ENCODE data around the gene PAXX.

PAXX gene

GRCh38 chr9:136971746-136972145 is 20.5 kb upstream of the PAXX start:
- Histone ChIP-seq H3K4me1 (ENCODE audit: control insufficient read depth, insufficient read depth, low read length) (no peaks in the 10 kb centered on the region), H3K9ac (ENCODE audit: low read length) (no peak overlapping the region)

GRCh38 chr9:136972335-136972734 is 19.9 kb upstream of the PAXX start:
- no peak overlapping the region for H3K4me3 ChIP-seq (ENCODE audit: low read length)
- H3K4me1 ChIP-seq (ENCODE audit: control insufficient read depth, insufficient read depth, low read length) = peaks cover 1% of the 10 kb centered on the region
- H3K9ac ChIP-seq (ENCODE audit: low read length) = no peak overlapping the region
- no peaks in the 10 kb centered on the region for H3K9me3 ChIP-seq (ENCODE audit: control insufficient read depth, low read length)
- H3K27me3 ChIP-seq (replicated peaks; ENCODE audit: control insufficient read depth, insufficient read depth, low read length) = no peaks in the 10 kb centered on the region
- H3K36me3 ChIP-seq (ENCODE audit: control insufficient read depth, insufficient read depth, low read length, severe bottlenecking) = no peaks in the 10 kb centered on the region
- DNase-seq (ENCODE audit: low read depth) = no peak

More at GRCh38 chr9:136971746-136972145, 20.5 kb upstream of the PAXX start:
- H3K4me3 ChIP-seq (ENCODE audit: low read length) = no peak overlapping the region
- no peaks in the 10 kb centered on the region for H3K27me3 ChIP-seq (replicated peaks; ENCODE audit: control insufficient read depth, insufficient read depth, low read length)
- H3K36me3 ChIP-seq (ENCODE audit: control insufficient read depth, insufficient read depth, low read length, severe bottlenecking) = no peaks in the 10 kb centered on the region
- H3K9me3 ChIP-seq (ENCODE audit: control insufficient read depth, low read length) = no peaks in the 10 kb centered on the region
- DNase-seq (ENCODE audit: low read depth) = no peak

GRCh38 chr9:136972743-136973142 is 19.5 kb upstream of the PAXX start:
- Histone ChIP-seq H3K27me3 (replicated peaks; ENCODE audit: control insufficient read depth, insufficient read depth, low read length) (no peaks in the 10 kb centered on the region), H3K9ac (ENCODE audit: low read length) (no peak overlapping the region), H3K4me3 (ENCODE audit: low read length) (no peak overlapping the region), H3K4me1 (ENCODE audit: control insufficient read depth, insufficient read depth, low read length) (peaks cover 5% of the 10 kb centered on the region), H3K36me3 (ENCODE audit: control insufficient read depth, insufficient read depth, low read length, severe bottlenecking) (no peaks in the 10 kb centered on the region), H3K9me3 (ENCODE audit: control insufficient read depth, low read length) (no peaks in the 10 kb centered on the region)
- no peak for DNase-seq (ENCODE audit: low read depth)

GRCh38 chr9:136973618-136974617 is 18.3 kb upstream of the PAXX start:
- H3K9ac ChIP-seq (ENCODE audit: low read length) = no peak overlapping the region
- no peaks in the 10 kb centered on the region for H3K36me3 ChIP-seq (ENCODE audit: control insufficient read depth, insufficient read depth, low read length, severe bottlenecking)
- no peak overlapping the region for H3K4me3 ChIP-seq (ENCODE audit: low read length)
- DNase-seq (ENCODE audit: low read depth) = no peak
- no peaks in the 10 kb centered on the region for H3K27me3 ChIP-seq (replicated peaks; ENCODE audit: control insufficient read depth, insufficient read depth, low read length)
- no peaks in the 10 kb centered on the region for H3K9me3 ChIP-seq (ENCODE audit: control insufficient read depth, low read length)
- peaks cover 5% of the 10 kb centered on the region for H3K4me1 ChIP-seq (ENCODE audit: control insufficient read depth, insufficient read depth, low read length)

DNA sequence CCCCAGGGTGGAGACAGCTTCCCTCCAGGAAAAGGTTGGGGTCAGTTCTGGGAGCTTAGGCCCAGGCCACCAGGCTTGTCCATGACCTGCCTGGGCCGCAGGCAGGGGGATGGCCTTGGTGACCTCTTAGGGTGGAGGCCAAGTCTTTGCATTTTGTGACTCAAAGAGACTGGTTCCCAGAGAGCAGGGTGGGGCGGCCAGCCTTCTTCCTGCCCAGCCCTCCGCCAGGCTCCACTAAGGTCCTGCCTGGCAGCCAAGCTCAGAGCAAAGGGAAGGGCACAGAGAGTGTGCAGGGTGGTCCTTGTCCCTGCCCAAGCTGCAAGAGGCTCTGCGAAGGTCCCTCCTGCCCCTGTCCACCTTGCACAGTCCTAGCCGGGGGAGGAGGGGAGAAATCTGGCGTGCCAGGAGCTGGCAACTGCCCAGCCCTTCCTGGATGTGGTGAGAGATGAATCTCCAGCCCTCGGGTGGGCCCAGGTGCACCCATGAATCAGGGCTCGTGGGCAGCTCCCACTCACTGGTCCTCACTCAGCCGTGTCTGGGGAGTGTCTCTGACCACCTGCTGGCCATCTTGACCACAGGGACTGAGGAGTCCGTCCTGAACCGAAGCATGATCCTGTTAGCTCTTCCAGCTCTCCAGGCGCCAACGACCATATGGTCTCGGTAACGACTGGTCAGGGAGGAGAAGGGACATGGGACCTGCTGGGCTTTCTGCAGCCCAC is 17.2 kb upstream of the PAXX start:
- Histone ChIP-seq H3K36me3 (ENCODE audit: control insufficient read depth, insufficient read depth, low read length, severe bottlenecking) (no peaks in the 10 kb centered on the region), H3K4me3 (ENCODE audit: low read length) (no peak overlapping the region), H3K9me3 (ENCODE audit: control insufficient read depth, low read length) (no peaks in the 10 kb centered on the region), H3K9ac (ENCODE audit: low read length) (no peak overlapping the region), H3K27me3 (replicated peaks; ENCODE audit: control insufficient read depth, insufficient read depth, low read length) (no peaks in the 10 kb centered on the region), H3K4me1 (ENCODE audit: control insufficient read depth, insufficient read depth, low read length) (peaks cover 5% of the 10 kb centered on the region)
- no peak for DNase-seq (ENCODE audit: low read depth)

- Histone ChIP-seq H3K4me1 (ENCODE audit: control insufficient read depth, insufficient read depth, low read length) (peaks cover 5% of the 10 kb centered on the region), H3K9ac (ENCODE audit: low read length) (no peak overlapping the region), H3K4me3 (ENCODE audit: low read length) (no peak overlapping the region), H3K9me3 (ENCODE audit: control insufficient read depth, low read length) (no peaks in the 10 kb centered on the region), H3K27me3 (replicated peaks; ENCODE audit: control insufficient read depth, insufficient read depth, low read length) (no peaks in the 10 kb centered on the region), H3K36me3 (ENCODE audit: control insufficient read depth, insufficient read depth, low read length, severe bottlenecking) (no peaks in the 10 kb centered on the region)
- no peak for DNase-seq (ENCODE audit: low read depth)
These were observed 16.6 kb upstream of the PAXX start for GRCh38 chr9:136975644-136976043.

- Histone ChIP-seq H3K36me3 (ENCODE audit: control insufficient read depth, insufficient read depth, low read length, severe bottlenecking) (no peaks in the 10 kb centered on the region), H3K9me3 (ENCODE audit: control insufficient read depth, low read length) (no peaks in the 10 kb centered on the region), H3K4me1 (ENCODE audit: control insufficient read depth, insufficient read depth, low read length) (peaks cover 5% of the 10 kb centered on the region), H3K27me3 (replicated peaks; ENCODE audit: control insufficient read depth, insufficient read depth, low read length) (no peaks in the 10 kb centered on the region), H3K9ac (ENCODE audit: low read length) (peak within 1 kb of the TSS; percentile 68), H3K4me3 (ENCODE audit: low read length) (peak within 1 kb of the TSS; percentile 65)
- no peak for DNase-seq (ENCODE audit: low read depth)
These were observed 15.0 kb upstream of the PAXX start, which contains the start of gene PTGDS for GRCh38 chr9:136977223-136977622. TSS of gene PTGDS (plus strand) at chr9:136977504. CDS start at chr9:136977579, 75 bp downstream.

GRCh38 chr9:136977649-136978072 is 14.6 kb upstream of the PAXX start:
- peak overlapping the region; percentile 65 for H3K4me3 ChIP-seq (ENCODE audit: low read length)
- no peaks in the 10 kb centered on the region for H3K36me3 ChIP-seq (ENCODE audit: control insufficient read depth, insufficient read depth, low read length, severe bottlenecking)
- peaks cover 5% of the 10 kb centered on the region for H3K4me1 ChIP-seq (ENCODE audit: control insufficient read depth, insufficient read depth, low read length)
- no peak for DNase-seq (ENCODE audit: low read depth)
- H3K9ac ChIP-seq (ENCODE audit: low read length) = peak overlapping the region; percentile 68
- no peaks in the 10 kb centered on the region for H3K9me3 ChIP-seq (ENCODE audit: control insufficient read depth, low read length)
- H3K27me3 ChIP-seq (replicated peaks; ENCODE audit: control insufficient read depth, insufficient read depth, low read length) = no peaks in the 10 kb centered on the region

DNA sequence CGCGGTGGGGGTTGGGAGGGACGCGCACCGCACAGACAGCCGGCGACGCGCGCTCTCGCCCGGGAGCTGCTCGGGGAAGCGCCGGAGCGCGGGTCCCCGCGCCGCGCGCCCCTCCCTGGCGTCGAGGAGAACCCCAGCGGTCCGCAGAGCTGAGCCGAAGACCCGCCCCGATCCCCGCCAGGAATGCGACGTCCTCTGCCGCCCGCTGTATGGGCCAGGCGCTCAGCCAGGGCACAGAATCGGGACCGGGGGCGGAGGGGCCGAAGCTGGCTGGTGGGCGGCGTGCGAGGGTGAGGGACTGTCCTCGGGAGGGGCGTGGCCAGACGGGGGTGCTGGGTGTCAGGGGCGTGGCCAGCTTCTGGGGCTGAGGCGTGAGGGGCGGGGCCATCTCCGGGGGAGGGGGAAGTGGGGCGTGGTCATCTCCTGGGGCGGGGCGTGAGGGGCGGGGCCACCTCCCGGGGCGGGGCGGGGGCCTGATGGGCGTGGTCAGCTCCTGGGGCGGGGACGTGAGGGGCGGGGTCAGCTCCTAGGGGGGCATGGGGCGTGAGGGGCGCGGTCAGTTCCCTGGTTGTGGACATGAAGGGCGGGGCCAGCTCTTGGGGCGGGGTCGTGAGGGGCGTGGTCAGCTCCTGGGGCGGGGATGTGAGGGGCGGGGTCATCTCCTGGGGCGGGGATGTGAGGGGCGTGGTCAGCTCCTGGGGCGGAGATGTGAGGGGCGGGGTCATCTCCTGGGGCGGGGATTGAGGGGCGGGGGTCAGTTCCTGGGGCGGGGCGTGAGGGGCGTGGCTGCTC is 14.0 kb upstream of the PAXX start:
- H3K4me1 ChIP-seq (ENCODE audit: control insufficient read depth, insufficient read depth, low read length) = peaks cover 5% of the 10 kb centered on the region
- no peaks in the 10 kb centered on the region for H3K27me3 ChIP-seq (replicated peaks; ENCODE audit: control insufficient read depth, insufficient read depth, low read length)
- peak overlapping the region; percentile 65 for H3K4me3 ChIP-seq (ENCODE audit: low read length)
- H3K9me3 ChIP-seq (ENCODE audit: control insufficient read depth, low read length) = no peaks in the 10 kb centered on the region
- H3K9ac ChIP-seq (ENCODE audit: low read length) = peak overlapping the region; percentile 68
- peak; percentile 79 for DNase-seq (ENCODE audit: low read depth)
- H3K36me3 ChIP-seq (ENCODE audit: control insufficient read depth, insufficient read depth, low read length, severe bottlenecking) = no peaks in the 10 kb centered on the region

DNA sequence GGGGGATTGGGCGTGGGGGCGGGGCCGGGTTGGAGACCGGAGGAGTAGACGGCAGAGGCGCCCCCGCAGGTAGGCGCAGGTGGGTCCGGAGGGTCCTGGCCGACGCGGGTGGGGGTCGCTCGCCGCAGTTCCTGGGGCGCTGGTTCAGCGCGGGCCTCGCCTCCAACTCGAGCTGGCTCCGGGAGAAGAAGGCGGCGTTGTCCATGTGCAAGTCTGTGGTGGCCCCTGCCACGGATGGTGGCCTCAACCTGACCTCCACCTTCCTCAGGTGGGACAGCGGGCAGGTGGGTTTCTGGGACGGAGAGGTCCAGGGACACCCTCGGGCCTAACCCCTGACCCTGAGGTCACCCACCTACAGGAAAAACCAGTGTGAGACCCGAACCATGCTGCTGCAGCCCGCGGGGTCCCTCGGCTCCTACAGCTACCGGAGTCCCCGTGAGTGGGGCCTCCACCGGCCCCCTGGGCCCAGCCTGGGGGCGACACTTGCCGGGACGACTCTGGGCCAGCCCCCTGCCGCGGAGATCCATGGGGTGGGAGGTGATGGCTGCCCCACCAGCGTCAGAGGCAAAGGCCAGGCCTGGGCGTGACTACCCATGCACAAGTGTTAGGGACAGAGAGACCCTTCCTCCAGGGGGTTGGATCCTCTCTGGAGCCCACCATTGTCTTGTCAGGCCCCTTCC is 13.2 kb upstream of the PAXX start:
- Histone ChIP-seq H3K9ac (ENCODE audit: low read length) (no peak overlapping the region), H3K9me3 (ENCODE audit: control insufficient read depth, low read length) (no peaks in the 10 kb centered on the region), H3K27me3 (replicated peaks; ENCODE audit: control insufficient read depth, insufficient read depth, low read length) (peaks cover 6% of the 10 kb centered on the region), H3K4me1 (ENCODE audit: control insufficient read depth, insufficient read depth, low read length) (peaks cover 5% of the 10 kb centered on the region), H3K36me3 (ENCODE audit: control insufficient read depth, insufficient read depth, low read length, severe bottlenecking) (no peaks in the 10 kb centered on the region), H3K4me3 (ENCODE audit: low read length) (no peak overlapping the region)
- no peak for DNase-seq (ENCODE audit: low read depth)
